Measurements from ENCODE around the gene ANKH.

The ANKH gene

DNA sequence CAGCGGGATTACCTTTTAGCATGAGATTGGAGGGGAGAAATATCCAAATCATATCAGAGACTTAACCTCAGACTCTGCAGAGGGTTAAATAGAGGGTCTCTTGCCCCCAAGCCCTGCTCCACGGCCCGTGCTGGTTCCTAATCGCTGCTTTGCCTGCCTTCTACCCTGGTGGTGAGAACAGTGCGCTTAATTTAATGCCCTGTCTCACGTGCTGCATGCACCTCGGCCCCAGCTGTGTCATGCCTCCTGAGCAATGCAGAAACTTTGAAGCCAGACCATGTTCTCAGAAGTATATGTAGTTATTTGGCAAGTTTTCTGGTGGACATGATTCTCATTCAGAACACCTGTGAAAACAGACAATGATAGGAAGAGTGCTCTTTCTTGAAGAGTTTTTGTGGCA lies 205.6 kb downstream of the ANKH start:
- peak overlapping the region; percentile 60 for H3K4me3 ChIP-seq (replicated peaks; ENCODE audit: low read depth, low read length)
- DNase-seq (ENCODE audit: extremely low read depth, low read depth): no peak
- TF ChIP-seq, protein P1, sequence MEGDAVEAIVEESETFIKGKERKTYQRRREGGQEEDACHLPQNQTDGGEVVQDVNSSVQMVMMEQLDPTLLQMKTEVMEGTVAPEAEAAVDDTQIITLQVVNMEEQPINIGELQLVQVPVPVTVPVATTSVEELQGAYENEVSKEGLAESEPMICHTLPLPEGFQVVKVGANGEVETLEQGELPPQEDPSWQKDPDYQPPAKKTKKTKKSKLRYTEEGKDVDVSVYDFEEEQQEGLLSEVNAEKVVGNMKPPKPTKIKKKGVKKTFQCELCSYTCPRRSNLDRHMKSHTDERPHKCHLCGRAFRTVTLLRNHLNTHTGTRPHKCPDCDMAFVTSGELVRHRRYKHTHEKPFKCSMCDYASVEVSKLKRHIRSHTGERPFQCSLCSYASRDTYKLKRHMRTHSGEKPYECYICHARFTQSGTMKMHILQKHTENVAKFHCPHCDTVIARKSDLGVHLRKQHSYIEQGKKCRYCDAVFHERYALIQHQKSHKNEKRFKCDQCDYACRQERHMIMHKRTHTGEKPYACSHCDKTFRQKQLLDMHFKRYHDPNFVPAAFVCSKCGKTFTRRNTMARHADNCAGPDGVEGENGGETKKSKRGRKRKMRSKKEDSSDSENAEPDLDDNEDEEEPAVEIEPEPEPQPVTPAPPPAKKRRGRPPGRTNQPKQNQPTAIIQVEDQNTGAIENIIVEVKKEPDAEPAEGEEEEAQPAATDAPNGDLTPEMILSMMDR (IDR thresholded peaks at IDR 0.05; ENCODE audit: low read depth, low read length, missing control alignments): peak; percentile 2

DNA sequence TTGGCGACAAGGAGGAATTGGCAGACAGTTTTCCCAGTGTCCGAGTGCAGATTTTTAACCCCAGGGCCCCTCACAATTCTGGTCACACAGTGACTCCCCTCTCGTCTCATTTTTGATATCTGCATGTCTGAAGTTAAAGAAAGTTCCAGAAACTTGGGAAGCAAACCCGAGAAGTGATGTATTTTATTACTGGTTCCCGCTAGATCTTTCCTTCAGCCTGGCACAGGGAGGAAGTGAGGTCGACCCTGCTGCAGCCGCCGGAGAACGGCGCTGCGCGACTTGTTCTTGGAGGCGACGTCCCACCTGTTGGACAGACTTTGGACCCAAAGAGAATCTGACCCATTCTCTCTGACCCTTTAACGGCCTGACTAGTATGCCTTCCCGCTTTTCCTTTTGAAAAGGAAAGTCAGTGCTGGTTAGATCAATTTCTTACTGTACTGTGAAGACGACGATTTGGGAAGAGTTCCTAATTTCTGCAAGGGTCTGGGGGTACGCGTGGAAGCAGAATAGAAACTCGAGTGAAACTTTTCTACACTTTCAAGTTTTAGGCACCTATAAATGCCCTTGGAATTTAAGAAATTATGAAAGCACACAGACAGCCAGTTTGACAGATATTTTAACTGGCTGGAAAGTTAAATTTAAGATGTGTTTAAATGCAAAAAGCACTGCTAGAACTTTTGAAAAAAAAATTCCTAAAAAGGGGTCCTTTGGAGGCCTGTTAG lies 206.3 kb downstream of the ANKH start:
- no peak for DNase-seq (ENCODE audit: extremely low read depth, low read depth)
- H3K4me3 ChIP-seq (replicated peaks; ENCODE audit: low read depth, low read length): peak overlapping the region; percentile 60
- TF ChIP-seq, protein P1 (IDR thresholded peaks at IDR 0.05; ENCODE audit: low read depth, low read length, missing control alignments): no peak

DNA sequence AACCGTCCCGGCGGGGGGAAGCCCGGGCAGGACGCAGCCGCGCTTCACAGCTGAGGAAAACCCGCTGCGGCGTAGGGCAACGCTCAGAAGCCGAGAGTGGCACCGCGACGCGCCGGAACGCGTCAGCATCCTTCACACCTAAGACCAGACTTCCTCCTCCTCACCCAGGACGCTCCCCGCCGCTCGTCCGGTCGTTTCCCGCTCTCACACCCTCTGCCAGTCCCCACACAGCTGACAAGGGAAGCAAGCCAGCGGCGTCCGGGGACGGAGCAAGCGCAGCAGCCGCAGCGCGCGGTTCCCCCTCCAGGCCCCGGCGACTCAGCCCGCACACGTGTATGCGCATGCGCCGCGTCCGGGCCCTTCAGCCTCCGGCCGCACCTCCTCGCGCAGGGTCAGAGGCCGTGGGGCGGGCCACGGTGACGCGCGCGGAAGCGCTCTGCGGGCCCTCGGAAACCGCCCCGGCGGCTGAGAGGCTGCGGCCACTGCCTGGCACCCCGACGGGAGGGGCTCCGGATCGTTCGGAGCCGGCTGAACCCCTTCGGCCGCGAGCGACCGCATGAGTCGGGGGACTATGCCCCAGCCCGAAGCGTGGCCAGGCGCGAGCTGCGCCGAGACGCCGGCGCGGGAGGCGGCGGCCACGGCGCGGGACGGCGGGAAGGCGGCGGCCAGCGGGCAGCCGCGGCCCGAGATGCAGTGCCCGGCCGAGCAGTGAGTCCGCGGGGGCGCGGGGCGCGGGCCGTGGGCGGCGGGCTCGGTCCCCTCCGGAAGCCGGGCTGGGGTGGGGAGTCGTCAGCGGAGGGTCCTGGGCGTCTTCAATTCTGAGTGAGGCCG lies 207.1 kb downstream of the ANKH start, which contains the start of gene OTULIN:
Gene OTULIN (plus strand): TSS at position 449 of the 831 bp plus-strand sequence. CDS start 108 bp downstream, at position 557.
- TF ChIP-seq, protein P1 (IDR thresholded peaks at IDR 0.05; ENCODE audit: low read depth, low read length, missing control alignments): no peak

DNA sequence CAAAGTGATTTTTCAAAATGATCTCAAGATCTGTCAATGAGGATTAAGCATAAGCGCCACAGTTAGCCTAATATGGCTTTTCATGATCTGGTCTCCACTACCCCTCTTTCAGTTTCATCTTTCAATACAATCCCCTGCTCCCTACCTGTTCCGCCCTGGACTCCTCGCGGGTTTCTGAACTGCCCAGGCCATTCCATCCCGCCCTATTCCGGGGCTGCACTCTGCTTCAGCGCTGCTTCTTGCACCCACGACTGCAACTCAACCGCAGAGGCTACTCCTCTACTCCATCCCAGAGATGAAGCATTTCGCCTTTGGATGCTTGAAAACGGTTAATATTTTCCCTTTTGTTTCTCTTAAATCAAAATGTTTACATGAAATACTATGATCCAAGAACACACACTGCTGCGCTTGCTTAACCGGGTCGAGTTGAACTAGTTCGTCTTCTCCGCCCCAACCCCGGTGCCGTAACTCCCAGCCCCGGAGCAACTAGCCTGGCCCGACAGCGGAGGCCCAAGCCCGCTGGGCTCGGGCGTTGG lies 207.8 kb downstream of the ANKH start:
- DNase-seq (ENCODE audit: extremely low read depth, low read depth): no peak
- TF ChIP-seq, protein P1 (IDR thresholded peaks at IDR 0.05; ENCODE audit: low read depth, low read length, missing control alignments): no peak
- peak overlapping the region; percentile 60 for H3K4me3 ChIP-seq (replicated peaks; ENCODE audit: low read depth, low read length)

More for the DNA sequence above, 207.1 kb downstream of the ANKH start, which contains the start of gene OTULIN:
- peak within 1 kb of the TSS; percentile 60 for H3K4me3 ChIP-seq (replicated peaks; ENCODE audit: low read depth, low read length)
- DNase-seq (ENCODE audit: extremely low read depth, low read depth): peak; percentile 47

DNA sequence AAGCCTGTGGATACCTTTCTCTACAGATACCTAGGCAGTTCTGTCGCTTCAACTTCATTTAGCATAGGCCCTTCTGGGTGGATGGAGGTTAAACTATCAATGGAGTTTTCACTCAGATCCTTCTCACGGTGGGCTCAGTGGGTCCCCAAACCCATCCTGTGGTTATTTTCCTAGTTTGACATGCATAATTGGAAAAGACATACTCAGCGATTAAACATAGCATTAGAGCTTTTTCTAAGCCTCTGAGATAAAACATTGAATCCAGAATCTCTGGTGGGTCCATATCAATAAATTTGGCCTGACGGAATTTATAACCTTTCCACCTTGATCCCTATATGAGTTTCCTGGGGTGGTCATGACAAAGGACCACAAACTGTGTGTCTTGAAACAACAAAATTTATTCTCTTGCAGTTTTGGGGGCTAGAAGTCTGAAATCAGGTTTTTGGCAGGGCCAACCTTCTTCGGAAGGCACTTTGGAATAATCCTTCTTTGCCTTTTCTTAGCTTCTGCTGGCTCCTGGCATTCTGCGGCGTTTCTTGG lies 208.8 kb downstream of the ANKH start:
- TF ChIP-seq, protein P1 (IDR thresholded peaks at IDR 0.05; ENCODE audit: low read depth, low read length, missing control alignments): no peak
- DNase-seq (ENCODE audit: extremely low read depth, low read depth): no peak
- no peak overlapping the region for H3K4me3 ChIP-seq (replicated peaks; ENCODE audit: low read depth, low read length)

DNA sequence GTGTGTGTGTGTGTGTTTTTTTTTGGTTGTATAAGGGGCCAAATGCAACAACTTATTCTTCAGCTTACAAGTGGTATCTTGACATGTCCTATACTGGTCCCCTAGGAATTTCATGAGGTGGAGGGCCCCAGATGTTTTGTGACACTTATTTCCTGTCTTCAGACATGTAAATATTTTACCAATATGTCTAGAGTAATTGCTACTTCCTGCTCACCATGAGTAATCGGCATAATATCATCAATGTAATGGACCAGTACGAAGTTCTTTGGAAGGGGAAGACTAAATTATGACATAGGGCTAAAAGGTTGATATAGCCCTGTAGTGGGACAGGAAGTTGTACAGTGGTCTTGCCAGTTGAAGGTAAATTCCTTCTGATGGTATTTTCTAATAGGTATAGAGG lies 210.7 kb downstream of the ANKH start:
- H3K4me3 ChIP-seq (replicated peaks; ENCODE audit: low read depth, low read length): no peak overlapping the region
- TF ChIP-seq, protein P1 (IDR thresholded peaks at IDR 0.05; ENCODE audit: low read depth, low read length, missing control alignments): no peak
- DNase-seq (ENCODE audit: extremely low read depth, low read depth): no peak

All from HFF-Myc (cell line).